HG02610 (cell line): ENCODE measurements around the gene EML4.
"Not testable (repeated sequence)": the region's sequence is repeated elsewhere in the genome, so short reads cannot be mapped to it uniquely, and the experiment has no call there.

Experiments used
- ATAC-seq: cut with Tn5 transposase; IDR thresholded peaks from one replicate; pipeline ENCODE4 v1.9.1; 2021; ENCODE audit warnings: mild to moderate bottlenecking, moderate library complexity; ENCODE audit not compliant: unreplicated experiment

EML4 gene

DNA sequence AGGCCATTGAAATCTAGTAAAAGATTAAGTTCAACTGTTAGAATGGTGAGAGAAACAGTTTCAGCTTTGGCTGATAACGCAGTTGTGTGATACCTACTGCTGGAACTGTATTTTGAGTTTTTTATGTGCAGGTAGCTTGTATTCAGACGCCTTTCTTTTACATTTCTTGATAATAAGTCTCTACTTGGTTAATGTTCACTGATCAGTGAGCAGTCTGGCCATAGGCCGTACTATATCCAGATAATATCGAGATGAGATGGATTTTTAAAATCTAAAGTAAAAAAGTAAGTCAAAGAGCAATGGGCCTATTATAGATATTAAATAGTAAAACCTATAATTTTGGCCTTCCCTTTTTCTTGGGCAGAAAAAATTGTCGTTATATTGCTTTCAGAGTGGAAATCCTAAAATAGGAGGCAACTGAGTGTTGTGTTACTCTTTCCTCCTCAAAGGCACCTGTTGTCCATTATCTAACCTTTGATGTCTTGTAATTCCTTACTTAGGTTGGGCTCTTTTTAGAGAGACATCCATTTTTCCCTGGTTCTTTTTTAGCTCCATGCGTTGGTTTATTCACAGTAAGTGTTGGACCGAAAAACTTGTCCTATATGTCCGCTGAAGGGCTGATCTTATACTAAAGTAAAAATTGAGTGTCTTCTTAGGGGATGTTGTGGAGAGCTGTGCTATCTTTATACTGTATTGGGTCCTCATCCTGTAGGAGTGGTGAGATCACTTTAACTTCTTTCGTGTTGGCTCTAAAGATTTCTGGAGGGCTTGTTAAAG, 1.7 kb downstream of the EML4 start:
- ATAC-seq, result no peak

DNA sequence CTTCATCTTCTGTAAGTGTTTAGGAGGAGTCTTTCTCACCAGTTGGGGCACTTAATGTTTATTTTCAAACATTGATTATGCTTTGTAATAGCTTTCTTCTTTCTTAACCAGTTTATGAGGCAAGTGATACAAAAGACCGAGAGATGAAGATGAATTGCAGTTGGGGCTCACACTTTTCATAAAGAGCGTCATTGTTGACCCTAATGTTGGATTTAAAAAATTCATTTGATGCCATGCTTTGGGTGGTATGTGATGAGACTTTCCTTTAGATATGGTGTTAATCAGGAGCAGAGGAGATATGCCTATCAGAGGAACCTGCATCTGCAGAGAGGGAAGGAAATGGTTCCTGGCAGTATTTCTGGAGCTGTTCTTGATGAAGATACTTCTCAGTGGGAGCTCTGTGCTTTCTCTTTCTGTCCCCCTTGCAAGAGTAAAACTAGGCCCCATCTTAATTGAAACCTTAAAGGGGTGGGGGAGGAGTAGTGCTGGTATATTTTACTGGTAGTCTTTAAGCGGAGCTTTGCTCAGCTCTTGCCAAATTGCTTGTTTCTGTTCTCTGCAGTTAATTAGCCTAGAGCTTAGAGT, 2.3 kb downstream of the EML4 start:
- no peak for ATAC-seq

DNA sequence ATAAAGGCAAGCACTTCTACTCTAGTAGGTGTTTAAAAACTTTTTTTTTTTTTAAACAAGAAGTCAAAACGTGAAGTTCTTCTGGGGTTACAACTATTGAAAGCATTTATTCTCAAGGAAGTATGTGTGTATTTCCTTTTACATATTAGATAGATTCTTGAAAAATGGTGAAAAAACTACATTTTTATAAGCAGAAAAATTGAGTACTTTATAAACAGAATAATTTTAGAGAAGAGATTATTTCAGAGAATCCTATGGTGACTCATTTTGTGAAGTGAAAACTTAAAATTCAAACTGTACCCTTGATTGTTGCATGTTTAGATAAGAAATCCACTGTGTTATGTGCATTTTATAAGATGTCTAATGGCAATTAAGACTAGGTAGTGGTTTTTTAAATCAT, 2.9 kb downstream of the EML4 start:
- no peak for ATAC-seq

DNA sequence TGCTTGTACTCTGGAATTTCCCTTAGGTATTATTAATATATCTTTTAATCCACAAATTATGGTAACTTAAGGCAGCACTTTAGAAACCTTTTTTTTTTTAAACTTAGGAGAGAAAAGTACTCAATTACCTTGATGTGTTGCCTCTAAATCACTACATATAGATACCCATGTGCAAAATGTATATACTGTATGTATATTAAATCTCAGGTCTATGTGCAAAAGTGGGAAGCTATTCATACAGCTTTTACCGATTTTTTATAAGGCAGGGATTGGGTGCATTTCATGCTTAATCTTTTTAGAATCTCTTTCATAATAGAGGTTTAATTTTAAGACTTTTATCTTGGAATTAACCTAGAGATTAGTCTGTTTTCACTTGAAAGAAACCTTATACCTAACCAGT, 3.4 kb downstream of the EML4 start:
- no peak for ATAC-seq

DNA sequence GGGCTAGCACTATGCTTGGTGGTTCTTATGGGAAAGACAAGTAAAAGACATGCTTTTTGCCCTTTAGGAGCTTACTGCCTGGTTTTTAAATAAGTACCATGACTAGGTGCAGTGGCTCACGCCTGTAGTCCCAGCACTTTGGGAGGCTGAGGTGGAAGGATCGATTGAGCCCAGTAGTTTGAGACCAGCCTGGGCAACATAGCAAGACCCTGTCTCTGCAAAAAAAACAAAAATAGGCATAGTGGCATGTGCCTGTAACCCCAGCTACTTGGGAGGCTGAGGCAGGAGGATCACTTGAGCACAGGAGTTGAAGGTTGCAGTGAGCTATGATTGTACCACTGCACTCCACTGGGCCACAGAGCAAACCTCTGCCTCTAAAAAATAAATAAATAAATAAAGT, 4.3 kb downstream of the EML4 start:
- ATAC-seq, result not testable (repeated sequence)

DNA sequence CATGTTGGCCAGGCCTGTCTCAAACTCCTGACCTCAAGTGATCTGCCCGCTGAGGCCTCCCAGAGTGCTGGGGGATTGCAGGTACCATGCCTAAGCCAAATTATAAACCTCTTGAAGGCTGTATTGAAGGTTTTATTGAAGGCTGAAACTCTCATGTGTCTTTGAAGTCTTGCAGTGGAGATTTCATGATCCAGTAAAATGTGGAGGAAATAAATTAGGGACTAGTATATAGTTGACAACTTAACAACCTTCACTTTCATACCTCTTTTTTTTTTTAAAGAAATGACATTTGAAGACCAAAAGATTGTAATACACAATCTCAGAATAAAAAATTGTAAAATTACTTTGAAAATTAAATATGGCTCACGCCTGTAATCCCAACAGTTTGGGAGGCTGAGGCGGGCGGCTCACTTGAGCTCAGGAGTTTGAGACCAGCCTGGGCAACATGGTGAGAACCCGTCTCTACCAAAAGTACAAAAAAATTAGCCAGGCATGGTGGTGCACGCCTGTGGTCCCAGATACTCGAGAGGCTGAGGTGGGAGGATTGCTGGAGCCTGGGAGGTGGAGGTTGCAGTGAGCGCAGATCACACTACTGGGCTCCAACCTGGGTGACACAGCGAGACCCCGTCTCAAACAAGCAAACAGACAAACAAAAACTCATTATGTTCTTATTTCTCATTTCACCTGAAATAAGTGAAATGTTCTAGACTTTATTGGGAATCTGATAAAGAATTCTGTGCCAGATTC, 8.0 kb downstream of the EML4 start:
- ATAC-seq, result no peak

DNA sequence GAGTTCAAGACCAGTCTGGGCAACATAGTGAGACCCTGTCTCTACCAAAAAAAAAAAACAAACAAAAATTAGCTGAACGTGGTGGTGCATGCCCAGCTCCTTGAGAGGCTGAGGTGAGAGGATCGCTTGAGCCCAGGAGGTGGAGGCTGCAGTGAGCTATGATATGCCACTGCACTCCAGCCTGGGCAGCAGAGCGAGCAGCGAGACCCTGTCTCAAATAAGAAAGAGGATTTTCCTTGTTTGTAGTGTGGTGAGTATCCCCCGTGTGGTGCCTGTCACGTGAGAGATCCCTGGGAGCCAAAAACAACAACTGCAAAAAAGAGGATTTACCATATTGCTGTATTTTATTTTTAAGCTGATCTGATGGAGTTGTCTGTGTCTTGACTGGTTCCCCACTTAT, 9.2 kb downstream of the EML4 start:
- no peak for ATAC-seq

DNA sequence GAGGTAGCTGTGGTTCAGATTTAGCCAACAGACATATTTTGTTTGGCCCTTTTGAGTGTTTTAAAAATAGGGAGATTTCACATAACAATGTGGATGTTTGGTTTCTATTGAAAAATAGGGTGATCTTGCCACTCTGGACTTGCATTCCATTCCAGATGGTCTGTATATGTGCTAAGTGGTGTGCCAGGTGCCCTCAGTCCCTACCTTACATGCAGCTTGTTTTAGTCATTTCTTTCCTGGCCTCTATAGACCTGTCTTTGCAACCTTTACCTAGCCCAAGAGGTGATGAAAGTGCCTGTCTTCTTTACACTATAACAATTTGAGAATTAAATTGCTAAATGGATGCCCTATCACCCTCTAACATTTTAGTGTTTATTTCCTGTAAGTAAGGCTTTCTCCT, 11.1 kb downstream of the EML4 start:
- no peak for ATAC-seq

DNA sequence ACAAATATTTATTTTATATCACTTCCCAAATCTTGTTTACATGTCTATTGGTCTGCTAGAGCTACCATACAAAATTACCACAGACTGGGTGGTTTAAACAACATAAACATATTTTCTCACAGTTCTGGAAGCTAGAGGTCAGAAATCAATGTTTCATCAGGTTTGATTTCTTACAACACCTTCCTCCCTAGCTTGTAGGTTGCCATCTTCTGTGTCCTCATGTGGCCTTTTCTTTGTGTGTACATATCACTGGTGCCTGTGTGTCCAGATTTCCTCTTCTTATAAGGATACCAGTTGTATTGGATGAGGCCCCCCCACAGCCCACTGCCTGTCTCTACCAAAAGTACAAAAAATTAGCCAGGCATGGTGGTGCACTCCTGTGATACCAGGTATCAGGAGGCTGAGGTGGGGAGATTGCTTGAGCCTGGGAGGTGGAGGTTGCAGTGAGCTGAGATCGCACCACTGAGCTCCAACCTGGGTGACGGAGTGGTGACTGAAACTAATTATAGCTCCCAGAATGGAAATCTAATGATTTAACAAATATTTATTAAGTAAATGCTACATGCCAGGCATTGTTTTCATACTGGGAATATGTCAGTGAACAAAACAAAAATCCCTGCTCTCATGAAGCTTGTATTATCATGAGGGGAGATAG, 13.6 kb downstream of the EML4 start:
- no peak for ATAC-seq

DNA sequence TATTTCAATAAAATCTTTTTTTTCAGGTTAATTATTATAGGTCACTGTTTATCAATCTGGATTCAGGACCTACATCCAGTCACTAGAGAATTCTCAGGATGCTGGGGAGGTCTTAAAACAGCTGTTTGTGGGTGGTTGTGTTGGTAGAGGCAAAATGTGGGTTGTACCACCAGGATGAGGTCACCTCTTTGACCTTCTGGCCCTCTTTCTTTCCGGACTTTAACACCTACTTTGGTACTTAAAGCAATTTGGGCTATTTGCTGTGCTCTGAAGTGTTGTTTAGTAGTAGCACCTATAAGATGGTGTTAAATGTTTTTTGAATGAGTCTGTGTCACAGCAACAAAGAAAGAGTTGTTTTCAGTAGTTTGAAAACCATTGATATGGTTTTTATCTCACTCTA, 14.6 kb downstream of the EML4 start:
- peak; percentile 65 for ATAC-seq

DNA sequence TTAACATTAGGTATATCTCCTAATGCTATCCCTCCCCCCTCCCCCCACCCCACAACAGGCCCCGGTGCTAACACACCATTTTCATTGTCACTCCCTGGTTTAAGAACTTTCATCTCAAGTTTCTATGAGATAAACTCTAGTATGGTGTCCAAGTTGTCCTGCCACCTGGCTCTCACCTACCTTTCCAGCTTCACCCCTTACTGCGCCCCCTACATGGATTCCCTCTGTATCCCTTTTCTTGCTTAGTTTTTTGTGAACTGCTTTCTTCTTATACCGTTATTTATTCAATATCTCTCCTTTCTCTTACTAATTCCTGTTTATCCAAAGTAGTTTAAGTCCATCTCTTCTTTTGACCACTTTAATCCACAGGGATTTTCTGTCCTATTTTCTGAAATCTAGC, 15.2 kb downstream of the EML4 start:
- no peak for ATAC-seq

DNA sequence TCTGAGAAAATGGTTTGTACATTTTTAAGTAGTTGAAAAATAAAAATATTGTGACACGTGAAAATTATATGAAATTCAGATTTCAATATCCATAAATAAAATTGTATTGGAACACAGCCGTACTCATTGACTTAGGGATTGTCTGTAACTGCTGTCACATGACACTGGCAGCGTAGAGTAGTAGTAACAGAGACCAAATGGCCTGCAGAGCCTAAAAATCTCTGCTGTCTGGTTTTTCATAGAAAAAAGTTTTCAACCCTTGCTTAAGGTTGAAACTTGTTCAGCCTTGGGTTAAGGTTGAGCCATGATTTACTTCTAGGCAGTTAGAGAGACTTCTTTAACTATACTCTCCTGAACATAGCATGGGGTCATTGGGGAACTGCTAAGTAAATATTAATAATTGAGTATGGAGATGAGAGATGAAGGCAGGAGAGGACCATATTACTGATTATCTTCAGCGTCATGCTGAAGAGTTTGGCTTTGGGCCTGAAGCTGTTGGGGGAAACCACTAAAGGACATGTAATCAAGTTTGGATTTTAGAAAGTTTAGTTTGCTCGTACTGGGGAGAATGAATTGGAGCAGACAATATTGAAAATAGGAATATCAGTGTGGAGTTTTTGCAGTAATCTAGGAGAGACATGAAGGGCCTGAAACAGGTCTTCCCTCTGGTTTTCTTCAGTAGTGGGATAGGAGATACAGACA, 16.2 kb downstream of the EML4 start:
- ATAC-seq, result no peak

DNA sequence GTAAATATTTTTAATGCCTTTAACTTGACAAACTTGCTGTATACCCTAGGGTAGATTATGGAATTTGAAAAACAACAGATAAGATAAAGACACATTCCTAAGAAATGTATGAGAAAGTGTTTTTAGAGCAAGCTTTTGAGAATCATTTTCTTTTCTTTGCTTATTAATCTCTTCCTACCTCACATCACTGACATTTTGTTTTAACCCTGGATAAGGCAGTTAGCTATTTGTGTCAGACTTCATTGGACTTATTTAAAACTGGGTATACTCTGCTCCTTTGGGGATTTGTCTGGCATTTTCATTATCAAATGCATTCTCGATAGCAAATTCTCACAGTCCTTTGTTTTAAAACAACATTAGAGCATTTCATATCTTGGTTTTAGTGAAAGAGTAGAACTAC, 17.2 kb downstream of the EML4 start:
- ATAC-seq, result no peak

DNA sequence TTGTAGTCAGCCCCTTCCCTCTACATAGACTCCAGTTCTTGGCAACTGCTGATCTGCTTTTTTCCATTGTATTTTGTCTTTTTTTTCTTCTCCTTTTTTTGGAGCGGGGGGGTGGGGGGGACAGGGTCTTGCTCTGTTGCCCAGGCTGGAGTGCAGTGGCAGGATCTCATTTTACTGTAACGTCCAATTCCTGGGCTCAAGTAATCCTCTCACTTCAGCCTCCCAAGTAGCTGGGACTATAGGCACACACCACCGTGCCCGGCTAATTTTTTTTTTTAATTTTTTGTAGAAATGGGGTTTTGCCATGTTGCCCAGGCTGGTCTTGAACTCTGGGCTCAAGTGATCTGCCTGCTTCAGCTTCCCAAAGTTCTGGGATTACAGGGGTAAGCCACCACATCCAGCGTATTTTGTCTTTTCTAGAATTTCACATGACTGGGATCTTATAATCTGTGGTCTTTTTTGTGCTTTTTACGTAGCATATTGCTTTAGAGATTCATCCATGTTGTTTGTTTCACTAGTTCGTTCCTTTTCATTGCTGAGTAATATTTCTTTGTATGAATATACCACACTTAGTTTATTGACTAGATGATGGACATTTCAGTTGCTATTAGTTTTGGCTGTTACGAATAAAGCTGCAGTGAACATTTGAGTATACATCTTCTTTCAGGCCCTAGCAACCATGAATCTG, 17.9 kb downstream of the EML4 start:
- no peak for ATAC-seq

DNA sequence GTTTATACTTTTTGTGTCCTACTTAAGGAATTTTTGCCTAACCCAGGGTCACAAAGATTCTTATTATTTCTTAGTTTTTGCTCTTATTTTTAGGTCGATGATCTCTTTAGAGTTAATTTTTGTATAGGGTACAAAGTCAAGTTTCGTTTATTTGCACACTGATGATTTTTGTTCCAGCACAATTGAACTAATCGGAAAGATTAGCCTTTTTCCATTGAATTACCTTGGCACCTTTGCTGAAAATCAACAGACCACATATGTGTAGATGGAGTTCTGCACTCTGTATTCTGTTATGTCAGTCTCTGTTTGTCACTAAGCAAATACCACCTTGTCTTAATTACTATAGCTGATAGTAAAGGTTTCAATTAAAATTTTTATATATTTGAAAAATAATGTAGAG, 18.7 kb downstream of the EML4 start:
- ATAC-seq, result no peak

DNA sequence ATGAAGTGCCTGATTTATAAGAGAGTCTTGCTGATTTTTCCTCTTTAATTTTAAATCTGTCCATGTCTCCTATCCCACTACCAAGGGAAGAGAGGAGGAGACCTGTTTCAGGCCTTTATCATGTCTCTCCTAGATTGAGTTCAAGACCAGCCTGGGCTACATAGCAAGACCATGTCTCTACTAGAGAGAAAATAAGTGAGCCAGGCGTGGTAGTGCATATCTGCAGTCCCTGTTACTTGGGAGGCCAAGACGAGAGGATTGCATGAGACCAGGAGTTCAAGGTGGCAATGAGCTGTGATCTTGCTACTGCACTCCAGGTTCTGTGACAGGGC, 20.0 kb downstream of the EML4 start:
- no peak for ATAC-seq

DNA sequence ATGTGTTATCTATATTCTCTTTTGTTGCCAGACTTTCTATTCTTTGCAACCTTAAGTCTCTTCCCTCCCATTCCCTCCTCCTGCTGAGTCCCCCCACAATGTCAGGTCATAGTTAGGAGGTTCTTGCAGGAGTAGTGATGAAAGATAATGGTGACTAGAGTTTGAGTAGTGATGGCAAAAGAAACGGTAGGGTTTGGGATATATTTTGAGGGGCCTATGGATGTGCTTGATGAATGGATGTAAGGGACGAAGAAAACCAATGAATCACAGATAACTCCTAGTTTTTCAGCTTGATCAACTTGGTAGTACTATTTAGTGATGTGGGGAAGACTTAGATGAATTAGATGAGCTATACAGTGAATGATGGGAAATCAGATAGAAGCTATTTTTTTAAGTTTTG, 21.0 kb downstream of the EML4 start:
- ATAC-seq, result no peak

DNA sequence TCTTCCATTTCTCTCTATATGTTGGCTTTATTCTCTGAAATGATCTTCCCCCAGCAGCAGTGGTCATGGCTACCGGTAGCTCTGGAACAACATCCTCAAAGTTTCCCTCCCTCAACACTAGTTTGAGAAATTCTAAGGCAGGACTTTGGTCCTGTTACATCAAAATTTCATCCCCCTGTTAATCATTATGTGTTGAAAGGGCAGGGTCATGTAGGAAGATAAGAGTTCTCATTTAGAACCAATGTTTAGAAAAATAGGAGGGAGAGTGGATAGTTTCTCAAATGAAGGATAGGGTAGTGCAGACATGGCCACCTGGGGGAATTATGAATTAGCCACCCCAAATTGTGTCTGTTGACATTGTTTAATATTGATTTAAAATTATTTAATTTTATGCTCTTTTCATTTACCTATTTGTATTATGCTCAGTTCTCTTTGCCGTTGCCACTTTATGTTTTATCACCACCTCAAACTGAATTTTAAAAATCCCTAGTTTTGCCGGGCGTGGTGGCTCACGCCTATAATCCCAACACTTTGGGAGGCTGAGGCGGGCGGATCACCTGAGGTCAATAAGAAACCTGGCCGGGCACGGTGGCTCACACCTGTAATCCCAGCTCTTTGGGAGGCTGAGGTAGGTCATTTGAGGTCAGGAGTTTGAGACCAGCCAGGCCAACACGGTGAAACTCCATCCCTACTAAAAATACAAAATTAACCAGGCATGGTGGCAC, 22.3 kb downstream of the EML4 start:
- ATAC-seq, result no peak

DNA sequence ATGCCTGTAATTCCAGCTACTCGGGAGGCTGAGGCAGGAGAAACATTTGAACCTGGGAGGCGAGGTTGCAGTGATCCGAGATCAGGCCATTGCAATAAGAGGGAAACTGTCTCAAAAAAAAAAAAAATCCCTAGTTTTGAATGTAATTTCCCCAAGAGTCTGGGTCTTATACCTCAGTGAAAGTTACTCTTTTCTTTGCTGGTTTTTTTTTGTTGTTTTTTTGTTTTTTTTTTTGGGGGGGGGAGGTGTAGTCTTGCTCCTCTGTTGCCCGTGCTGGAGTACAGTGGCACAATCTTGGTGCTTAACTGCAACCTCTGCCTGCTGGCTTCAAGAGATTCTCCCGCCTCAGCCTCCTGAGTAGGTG, 22.8 kb downstream of the EML4 start:
- ATAC-seq, result no peak
